ENCODE measurements around the gene TOMM40L.
"Not testable (repeated sequence)": the region's sequence is repeated elsewhere in the genome, so short reads cannot be mapped to it uniquely, and the experiment has no call there.

The TOMM40L gene

GRCh38 chr1:161222175-161223019, 3.5 kb upstream of the TOMM40L start:
- no peak for DNase-seq (ENCODE audit: low spot score)

- no peak for DNase-seq (ENCODE audit: low spot score)
These were observed 1.8 kb upstream of the TOMM40L start for GRCh38 chr1:161223805-161224694.

- DNase-seq (ENCODE audit: low spot score) = not testable (repeated sequence)
These were observed 1.2 kb upstream of the TOMM40L start for GRCh38 chr1:161224695-161225087.

GRCh38 chr1:161225178-161225533, 704 bp upstream of the TOMM40L start:
- DNase-seq (ENCODE audit: low spot score) = no peak

- no peak for DNase-seq (ENCODE audit: low spot score)
These were observed 456 bp downstream of the TOMM40L start for GRCh38 chr1:161226320-161226711.

GRCh38 chr1:161226759-161227158, 899 bp downstream of the TOMM40L start:
- DNase-seq (ENCODE audit: low spot score) = no peak

GRCh38 chr1:161227196-161227871, 1.5 kb downstream of the TOMM40L start:
- peak; percentile 68 for DNase-seq (ENCODE audit: low spot score)

GRCh38 chr1:161228032-161228431, 2.2 kb downstream of the TOMM40L start:
- no peak for DNase-seq (ENCODE audit: low spot score)

GRCh38 chr1:161229896-161230295, 4.0 kb downstream of the TOMM40L start:
- DNase-seq (ENCODE audit: low spot score) = no peak

GRCh38 chr1:161230762-161231161, 4.9 kb downstream of the TOMM40L start:
- no peak for DNase-seq (ENCODE audit: low spot score)

- DNase-seq (ENCODE audit: low spot score) = no peak
These were observed 7.2 kb downstream of the TOMM40L start for GRCh38 chr1:161233102-161233501.

- DNase-seq (ENCODE audit: low spot score) = no peak
These were observed 10.3 kb downstream of the TOMM40L start for GRCh38 chr1:161235957-161236775.

GRCh38 chr1:161238039-161238473, 12.2 kb downstream of the TOMM40L start, which contains the start of gene NR1I3:
Gene NR1I3, minus strand, starts transcription at chr1:161238203. Its CDS starts 1,638 bp downstream, at chr1:161236565.
- DNase-seq (ENCODE audit: low spot score) = no peak

- no peak for DNase-seq (ENCODE audit: low spot score)
These were observed 15.8 kb downstream of the TOMM40L start for GRCh38 chr1:161241682-161242081.

- DNase-seq (ENCODE audit: low spot score) = no peak
These were observed 16.5 kb downstream of the TOMM40L start for GRCh38 chr1:161242313-161242712.

- no peak for DNase-seq (ENCODE audit: low spot score)
These were observed 19.0 kb downstream of the TOMM40L start for GRCh38 chr1:161244888-161245287.

- not testable (repeated sequence) for DNase-seq (ENCODE audit: low spot score)
These were observed 24.2 kb downstream of the TOMM40L start for GRCh38 chr1:161250100-161250499.

- DNase-seq (ENCODE audit: low spot score) = no peak
These were observed 25.0 kb downstream of the TOMM40L start for GRCh38 chr1:161250829-161251228.

GRCh38 chr1:161251579-161251978, 25.7 kb downstream of the TOMM40L start:
- no peak for DNase-seq (ENCODE audit: low spot score)

- not testable (repeated sequence) for DNase-seq (ENCODE audit: low spot score)
These were observed 29.4 kb downstream of the TOMM40L start for GRCh38 chr1:161255302-161255701.

GRCh38 chr1:161255955-161256520, 30.2 kb downstream of the TOMM40L start:
- not testable (repeated sequence) for DNase-seq (ENCODE audit: low spot score)
